Mesothelial cell of epicardium (in vitro differentiated cells): Measurements from ENCODE around the gene DENND2D. TPM values are rescaled to one million over a fixed set of nuclear protein-coding genes. Genes with fewer than 3 reads are reported as not detected.

Experiments used
- DNase-seq, 2 experiments: peaks; one replicate each; pipeline ENCODE4 v3.0.0; 2021; ENCODE audit warnings: low spot score in 2 of 2; ENCODE audit not compliant: unreplicated experiment in 2 of 2
- H3K27ac Mint-ChIP-seq: 2 replicates; pipeline ENCODE4 v1.8.0; 2021; ENCODE audit warnings: mixed read lengths
- H3K27me3 Mint-ChIP-seq: 2 replicates; pipeline ENCODE4 v1.8.0; 2021; ENCODE audit warnings: low read depth, mixed read lengths
- H3K36me3 Mint-ChIP-seq: 2 replicates; pipeline ENCODE4 v1.8.0; 2021; ENCODE audit warnings: mixed read lengths
- H3K4me1 Mint-ChIP-seq: 2 replicates; pipeline ENCODE4 v1.8.0; 2021; ENCODE audit warnings: mixed read lengths
- H3K4me3 Mint-ChIP-seq: 2 replicates; pipeline ENCODE4 v1.8.0; 2021; ENCODE audit warnings: mild to moderate bottlenecking, moderate library complexity, mixed read lengths
- H3K9me3 Mint-ChIP-seq: 2 replicates; pipeline ENCODE4 v1.8.0; 2021; ENCODE audit warnings: mixed read lengths
- total RNA-seq: library from RNA; stranded (reverse); gene quantifications from 3 replicates; pipeline ENCODE4 v1.2.1, GENCODE V29; 2021
- TF ChIP-seq, protein P1 (sequence below): fragments of 200-600 bp; sonication (generic); IDR thresholded peaks from one replicate; pipeline ENCODE4 v1.5.0; 2021; ENCODE audit warnings: antibody characterized with exemption; ENCODE audit not compliant: unreplicated experiment

The DENND2D gene
- total RNA-seq, 1 donor from 2014 or later: 4.8 TPM

GRCh38 chr1:111147948-111148347 is 52.5 kb downstream of the DENND2D start:
- no peak overlapping the region for H3K27ac Mint-ChIP-seq
- H3K4me1 Mint-ChIP-seq: no peaks in the 10 kb centered on the region
- H3K9me3 Mint-ChIP-seq: no peaks in the 10 kb centered on the region
- peaks cover 21% of the 10 kb centered on the region for H3K36me3 Mint-ChIP-seq
- no peak for DNase-seq
- TF ChIP-seq, protein P1, sequence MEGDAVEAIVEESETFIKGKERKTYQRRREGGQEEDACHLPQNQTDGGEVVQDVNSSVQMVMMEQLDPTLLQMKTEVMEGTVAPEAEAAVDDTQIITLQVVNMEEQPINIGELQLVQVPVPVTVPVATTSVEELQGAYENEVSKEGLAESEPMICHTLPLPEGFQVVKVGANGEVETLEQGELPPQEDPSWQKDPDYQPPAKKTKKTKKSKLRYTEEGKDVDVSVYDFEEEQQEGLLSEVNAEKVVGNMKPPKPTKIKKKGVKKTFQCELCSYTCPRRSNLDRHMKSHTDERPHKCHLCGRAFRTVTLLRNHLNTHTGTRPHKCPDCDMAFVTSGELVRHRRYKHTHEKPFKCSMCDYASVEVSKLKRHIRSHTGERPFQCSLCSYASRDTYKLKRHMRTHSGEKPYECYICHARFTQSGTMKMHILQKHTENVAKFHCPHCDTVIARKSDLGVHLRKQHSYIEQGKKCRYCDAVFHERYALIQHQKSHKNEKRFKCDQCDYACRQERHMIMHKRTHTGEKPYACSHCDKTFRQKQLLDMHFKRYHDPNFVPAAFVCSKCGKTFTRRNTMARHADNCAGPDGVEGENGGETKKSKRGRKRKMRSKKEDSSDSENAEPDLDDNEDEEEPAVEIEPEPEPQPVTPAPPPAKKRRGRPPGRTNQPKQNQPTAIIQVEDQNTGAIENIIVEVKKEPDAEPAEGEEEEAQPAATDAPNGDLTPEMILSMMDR: no peak
- no peaks in the 10 kb centered on the region for H3K27me3 Mint-ChIP-seq
- H3K4me3 Mint-ChIP-seq: no peak overlapping the region

DNA sequence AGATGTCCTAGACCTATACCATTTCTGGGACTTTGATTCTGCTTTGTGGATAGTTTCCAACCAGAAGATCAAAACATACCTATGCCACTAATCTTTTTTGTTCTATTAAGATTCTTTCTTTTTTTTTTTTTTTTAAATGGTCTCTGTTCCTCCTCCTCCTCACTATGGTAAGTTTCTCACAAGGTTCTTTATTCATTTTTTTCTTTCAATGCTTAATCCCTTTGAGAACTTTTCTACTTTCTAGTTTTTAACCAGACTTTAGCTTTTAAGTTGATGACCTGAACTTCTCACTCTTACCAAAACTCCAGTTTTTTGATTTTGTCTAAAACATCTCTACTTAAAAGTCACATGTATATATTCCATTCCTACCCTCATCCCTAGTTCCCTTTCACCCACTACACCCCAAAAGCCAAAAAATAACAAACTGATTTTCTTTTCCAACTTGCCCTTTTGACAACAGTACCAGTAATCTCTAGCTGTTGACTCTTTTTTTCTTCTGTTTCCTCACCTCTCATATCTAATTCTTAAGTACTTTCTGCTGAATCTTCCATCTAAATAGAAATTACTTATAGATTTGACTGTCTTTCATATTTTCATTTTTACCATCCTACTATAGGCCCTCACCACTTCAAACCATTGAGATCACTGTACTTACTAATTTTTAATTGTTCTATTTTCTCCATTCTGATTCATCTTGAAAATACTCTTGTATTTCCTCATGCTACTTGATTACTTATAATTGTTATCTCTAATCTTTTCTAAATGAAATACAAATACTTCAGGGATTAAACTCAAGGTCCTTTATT is 54.3 kb downstream of the DENND2D start:
- H3K4me3 Mint-ChIP-seq: no peak overlapping the region
- DNase-seq: no peak

GRCh38 chr1:111145542-111145941 is 54.9 kb downstream of the DENND2D start:
- Mint-ChIP-seq H3K27ac (no peak overlapping the region), H3K27me3 (no peaks in the 10 kb centered on the region), H3K4me1 (peaks cover 15% of the 10 kb centered on the region), H3K4me3 (no peak overlapping the region), H3K9me3 (no peaks in the 10 kb centered on the region), H3K36me3 (peaks cover 10% of the 10 kb centered on the region)
- no peak for DNase-seq
- TF ChIP-seq, protein P1: no peak

More for the DNA sequence above, 54.3 kb downstream of the DENND2D start:
- Mint-ChIP-seq H3K4me1 (peaks cover 11% of the 10 kb centered on the region), H3K9me3 (no peaks in the 10 kb centered on the region), H3K27ac (no peak overlapping the region), H3K27me3 (no peaks in the 10 kb centered on the region), H3K36me3 (peaks cover 10% of the 10 kb centered on the region)
- TF ChIP-seq, protein P1: no peak

DNA sequence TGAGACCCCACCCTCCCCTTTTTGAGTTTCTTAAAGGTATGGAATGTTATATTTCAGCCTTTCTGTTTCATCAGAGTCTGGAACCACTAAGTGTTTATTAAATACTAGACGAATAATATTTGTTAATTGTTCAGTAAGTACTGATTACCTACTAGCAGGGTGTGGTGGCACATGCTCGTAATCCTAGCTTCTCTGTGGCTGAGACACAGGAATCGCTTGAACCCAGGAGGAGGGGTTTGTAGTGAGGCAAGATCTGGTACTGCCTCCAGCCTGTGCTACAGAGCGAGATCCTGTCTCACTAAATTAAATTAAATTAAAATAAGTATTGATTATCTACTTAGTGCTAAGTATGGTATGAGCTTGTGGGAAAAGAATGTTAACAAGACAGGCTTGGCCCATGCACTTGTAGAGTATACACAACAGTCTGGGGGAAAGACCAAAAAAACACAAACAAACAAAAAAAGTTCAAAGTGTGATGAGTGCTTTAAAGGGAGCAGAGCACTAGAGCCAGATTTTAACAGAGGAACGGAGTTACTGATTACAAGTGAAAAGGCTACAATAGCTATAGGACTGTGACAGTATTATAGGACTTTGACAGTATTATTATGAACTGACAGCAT is 58.0 kb downstream of the DENND2D start:
- DNase-seq: no peak
- H3K27ac Mint-ChIP-seq: peak overlapping the region; percentile 4
- H3K4me3 Mint-ChIP-seq: no peak overlapping the region
- H3K36me3 Mint-ChIP-seq: no peaks in the 10 kb centered on the region
- H3K9me3 Mint-ChIP-seq: no peaks in the 10 kb centered on the region
- H3K27me3 Mint-ChIP-seq: no peaks in the 10 kb centered on the region
- H3K4me1 Mint-ChIP-seq: peaks cover 28% of the 10 kb centered on the region
- TF ChIP-seq, protein P1: no peak

- TF ChIP-seq, protein P1: no peak
- H3K27ac Mint-ChIP-seq: peak overlapping the region; percentile 98
- H3K9me3 Mint-ChIP-seq: no peaks in the 10 kb centered on the region
- no peaks in the 10 kb centered on the region for H3K27me3 Mint-ChIP-seq
- H3K4me1 Mint-ChIP-seq: peaks cover 28% of the 10 kb centered on the region
- no peaks in the 10 kb centered on the region for H3K36me3 Mint-ChIP-seq
- no peak for DNase-seq
- peak overlapping the region; percentile 100 for H3K4me3 Mint-ChIP-seq
Observed at GRCh38 chr1:111141245-111142220, 58.9 kb downstream of the DENND2D start.
